Endothelial cell of umbilical vein (primary cell): Measurements from ENCODE around the gene MTG2. TPM values are rescaled to one million over a fixed set of nuclear protein-coding genes. Genes with fewer than 3 reads are reported as not detected.

Experiments
- BruUV-seq: library from RNA; stranded (reverse); fragments of 400-500 nt; replicated peaks from 2 replicates; lab custom pipeline; 2021; lab: Mats Ljungman, UMichigan
- CTCF ChIA-PET: fragments of 300-600, 350-600 bp; sonication (Branson Sonifier 250); formaldehyde crosslinking; loops from one replicate; lab custom pipeline; 2021; ENCODE audit warnings: antibody characterized with exemption, inconsistent platforms; lab: Charles Lee
- POLR2A ChIA-PET: fragments of 300-600, 350-600 bp; sonication (Branson Sonifier 250); formaldehyde crosslinking; loops from one replicate; lab custom pipeline; 2021; ENCODE audit warnings: antibody characterized with exemption, inconsistent platforms; lab: Charles Lee
- DNase-seq: peaks from one replicate; pipeline ENCODE4 v3.0.0-alpha.2; 2011; ENCODE audit warnings: low read depth, low spot score
- FAIRE-seq: peaks from 2 replicates; lab custom pipeline; 2011; peaks lifted over from hg19 to GRCh38; lab: Jason Lieb, UNC
- H2AFZ ChIP-seq: 2 replicates; pipeline ENCODE4 v1.6.0; 2012; ENCODE audit warnings: low read depth, low read length, control low read depth, inconsistent platforms
- H3K27ac ChIP-seq: 2 replicates; pipeline ENCODE4 v1.5.1; 2011; ENCODE audit warnings: low read depth, mild to moderate bottlenecking, control low read depth, low read length, moderate library complexity; ENCODE audit not compliant: insufficient read depth
- H3K27me3 ChIP-seq, 2 experiments: 2 replicates each; pipeline versions ENCODE4 v1.6.0 to v1.6.1; 2011; ENCODE audit warnings: low read length in 2 of 2, mixed read lengths in 1 of 2; ENCODE audit not compliant: control insufficient read depth in 2 of 2, insufficient read depth in 2 of 2
- H3K36me3 ChIP-seq, 2 experiments: 2 replicates in 1 of 2; 3 replicates in 1 of 2; pipeline ENCODE4 v1.5.1; 2011; ENCODE audit warnings: low read length in 2 of 2, mild to moderate bottlenecking in 1 of 2, moderate library complexity in 1 of 2; ENCODE audit not compliant: control insufficient read depth in 2 of 2, insufficient read depth in 2 of 2; ENCODE audit errors: extremely low read depth in 1 of 2
- H3K4me1 ChIP-seq: 3 replicates; pipeline ENCODE4 v1.5.1; 2011; ENCODE audit warnings: mild to moderate bottlenecking, low read length; ENCODE audit not compliant: control insufficient read depth, insufficient read depth; ENCODE audit errors: extremely low read depth
- H3K4me2 ChIP-seq: 2 replicates; pipeline ENCODE4 v1.6.1; 2011; ENCODE audit warnings: low read length, control low read depth, mixed read lengths; ENCODE audit not compliant: insufficient read depth
- H3K4me3 ChIP-seq, 3 experiments: fragments of 200-600 bp in 1 of 3; sonication (generic), shearing (Covaris generic) in 1 of 3; replicated peaks in 1 of 3; 2 replicates each; pipeline ENCODE4 v1.5.1; 2011 to 2016; ENCODE audit warnings: control low read depth in 3 of 3, low read length in 3 of 3, mild to moderate bottlenecking in 2 of 3, inconsistent platforms in 1 of 3, low read depth in 1 of 3, moderate library complexity in 1 of 3; ENCODE audit not compliant: insufficient read depth in 1 of 3
- H3K79me2 ChIP-seq: 2 replicates; pipeline ENCODE4 v1.6.0; 2012; ENCODE audit warnings: low read length, inconsistent platforms; ENCODE audit not compliant: control insufficient read depth, insufficient read depth
- H3K9ac ChIP-seq: replicated peaks from 2 replicates; pipeline ENCODE3; 2011; ENCODE audit warnings: low read length, control low read depth; ENCODE audit not compliant: insufficient read depth; ENCODE audit errors: extremely low read depth
- H3K9me1 ChIP-seq: replicated peaks from 3 replicates; pipeline ENCODE4 v1.6.0; 2011; ENCODE audit warnings: mild to moderate bottlenecking, low read length; ENCODE audit not compliant: control insufficient read depth, insufficient read depth; ENCODE audit errors: extremely low read depth
- H3K9me3 ChIP-seq: replicated peaks from 2 replicates; pipeline ENCODE4 v1.5.1; 2012; ENCODE audit warnings: low read length, inconsistent platforms; ENCODE audit not compliant: control insufficient read depth, insufficient read depth
- H4K20me1 ChIP-seq: replicated peaks from 2 replicates; pipeline ENCODE3; 2011; ENCODE audit warnings: mild to moderate bottlenecking, low read length; ENCODE audit not compliant: control insufficient read depth, insufficient read depth; ENCODE audit errors: extremely low read depth
- EZH2 ChIP-seq: IDR thresholded peaks from 2 replicates; pipeline ENCODE4 v1.6.1; 2012; ENCODE audit warnings: borderline replicate concordance, low read depth, mild to moderate bottlenecking, moderate library complexity, low read length, inconsistent platforms; ENCODE audit not compliant: severe bottlenecking
- FOS ChIP-seq: IDR thresholded peaks from 2 replicates; pipeline ENCODE4 v1.6.1; 2011; ENCODE audit warnings: mild to moderate bottlenecking, low read length, moderate library complexity, borderline replicate concordance; ENCODE audit not compliant: insufficient read depth
- GATA2 ChIP-seq: IDR thresholded peaks from 2 replicates; pipeline ENCODE4 v1.7.0; 2011; ENCODE audit warnings: low read depth, mild to moderate bottlenecking, moderate library complexity, mixed read lengths, low read length; ENCODE audit not compliant: insufficient read length, insufficient read depth
- JUN ChIP-seq: IDR thresholded peaks from 2 replicates; pipeline ENCODE4 v1.6.1; 2011; ENCODE audit warnings: borderline replicate concordance, low read depth; ENCODE audit not compliant: insufficient read length, insufficient read depth
- MYC ChIP-seq: IDR thresholded peaks from one replicate; pipeline ENCODE4 v1.6.1; 2011; ENCODE audit warnings: mild to moderate bottlenecking, low read depth, low read length
- POLR2A ChIP-seq: IDR thresholded peaks from 2 replicates; pipeline ENCODE4 v1.6.1; 2012; ENCODE audit warnings: low read depth, mild to moderate bottlenecking, control low read depth, low read length
- POLR2AphosphoS5 ChIP-seq: IDR thresholded peaks from 2 replicates; pipeline ENCODE4 v1.6.1; 2012; ENCODE audit warnings: low read depth, mild to moderate bottlenecking, control low read depth, low read length, moderate library complexity; ENCODE audit not compliant: insufficient read depth
- dilution Hi-C: fragments of 300-500 bp; cut with MboI; formaldehyde crosslinking; loops from one replicate; pipeline ENCODE4 v1.15.0; 2019; ENCODE audit warnings: low sequenced_read_pairs; ENCODE audit not compliant: extremely low pct_ligation_motif_present
- intact Hi-C: fragments of 100-400 bp; cut with micrococcal nuclease; formaldehyde crosslinking; loops from one replicate; pipeline ENCODE4 v1.10.0; 2022
- polyA plus RNA-seq, 4 experiments: library from polyadenylated mRNA; depleted of rRNA in 3 of 4; stranded (reverse) in 3 of 4; unstranded in 1 of 4; fragments of >200 nt; gene quantifications; 2 replicates each; pipeline versions ENCODE4 v1.2.1 to v1.2.3, GENCODE V29; 2011 to 2012; ENCODE audit warnings: missing spikeins in 1 of 4
- total RNA-seq: library from RNA; stranded (reverse); gene quantifications from 2 replicates; pipeline ENCODE4 v1.2.3, GENCODE V29; 2021
- TF ChIP-seq, protein P1 (sequence below): IDR thresholded peaks from 2 replicates; pipeline ENCODE4 v1.6.1; 2011; ENCODE audit not compliant: insufficient read depth, insufficient read length
- TF ChIP-seq, protein P2 (sequence below), 2 donors: IDR thresholded peaks; 1 replicate in 1 of 2; 2 replicates in 1 of 2; pipeline ENCODE4 v1.5.1; 2011; ENCODE audit warnings: low read length in 2 of 2, mild to moderate bottlenecking in 2 of 2, moderate library complexity in 2 of 2, control low read depth in 1 of 2, inconsistent platforms in 1 of 2, low read depth in 1 of 2; ENCODE audit not compliant: insufficient read depth in 1 of 2; ENCODE audit errors: extremely low read depth in 1 of 2

MTG2 gene
- total and polyA plus RNA-seq, 2 donors (not counting 3 experiments of a cell fraction or from before 2014, with no cell fraction given) = 19.9 to 31.6 TPM

DNA sequence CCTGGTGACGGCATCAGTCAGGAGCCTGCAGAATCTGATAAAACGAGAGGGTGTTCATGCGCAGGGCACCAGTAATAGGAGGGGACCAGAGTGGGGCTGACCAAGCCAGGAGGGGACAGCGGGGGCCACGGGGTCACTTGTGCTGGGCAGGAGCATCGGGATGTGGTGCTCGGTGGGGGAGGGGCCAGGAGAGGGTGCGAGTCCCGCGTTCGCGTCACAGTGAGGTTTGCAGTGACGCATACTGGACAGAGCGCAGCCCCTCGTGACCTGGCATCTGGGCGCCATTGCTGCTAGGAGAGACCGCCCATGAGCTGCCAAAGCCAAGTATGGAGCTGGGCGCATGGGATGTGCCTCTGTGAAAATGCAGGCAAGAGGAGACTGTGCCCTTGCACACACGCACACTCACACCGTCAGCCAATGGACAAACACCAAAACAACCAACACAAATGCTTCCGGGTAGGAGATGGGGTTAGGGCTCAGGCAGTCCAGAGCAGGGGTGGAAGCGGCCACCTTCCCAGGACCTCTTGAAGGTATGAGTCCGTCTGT, 13.9 kb upstream of the MTG2 start:
- Histone ChIP-seq H3K27ac (no peak overlapping the region), H3K4me1 (no peaks in the 10 kb centered on the region), H4K20me1 (no peaks in the 10 kb centered on the region), H3K9me1 (no peaks in the 10 kb centered on the region), H3K36me3 (peaks cover 2 to 30% of the 10 kb centered on the region in 2 experiments), H3K9me3 (no peaks in the 10 kb centered on the region), H3K9ac (no peak overlapping the region), H3K27me3 (no peaks in the 10 kb centered on the region), H3K79me2 (no peaks in the 10 kb centered on the region), H2AFZ (no peak overlapping the region), H3K4me3 (no peak overlapping the region), H3K4me2 (no peak overlapping the region)
- DNase-seq (no peak), FAIRE-seq (no peak)
- POLR2A ChIA-PET = no interaction called here
- dilution Hi-C loops (no loop called here), intact Hi-C loops (no loop called here)
- TF ChIP-seq MYC (no peak), GATA2 (no peak), POLR2AphosphoS5 (no peak), EZH2 (no peak), FOS (no peak), JUN (no peak), POLR2A (no peak)
- TF ChIP-seq, protein P1, sequence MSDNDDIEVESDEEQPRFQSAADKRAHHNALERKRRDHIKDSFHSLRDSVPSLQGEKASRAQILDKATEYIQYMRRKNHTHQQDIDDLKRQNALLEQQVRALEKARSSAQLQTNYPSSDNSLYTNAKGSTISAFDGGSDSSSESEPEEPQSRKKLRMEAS = no peak
- TF ChIP-seq, protein P2, sequence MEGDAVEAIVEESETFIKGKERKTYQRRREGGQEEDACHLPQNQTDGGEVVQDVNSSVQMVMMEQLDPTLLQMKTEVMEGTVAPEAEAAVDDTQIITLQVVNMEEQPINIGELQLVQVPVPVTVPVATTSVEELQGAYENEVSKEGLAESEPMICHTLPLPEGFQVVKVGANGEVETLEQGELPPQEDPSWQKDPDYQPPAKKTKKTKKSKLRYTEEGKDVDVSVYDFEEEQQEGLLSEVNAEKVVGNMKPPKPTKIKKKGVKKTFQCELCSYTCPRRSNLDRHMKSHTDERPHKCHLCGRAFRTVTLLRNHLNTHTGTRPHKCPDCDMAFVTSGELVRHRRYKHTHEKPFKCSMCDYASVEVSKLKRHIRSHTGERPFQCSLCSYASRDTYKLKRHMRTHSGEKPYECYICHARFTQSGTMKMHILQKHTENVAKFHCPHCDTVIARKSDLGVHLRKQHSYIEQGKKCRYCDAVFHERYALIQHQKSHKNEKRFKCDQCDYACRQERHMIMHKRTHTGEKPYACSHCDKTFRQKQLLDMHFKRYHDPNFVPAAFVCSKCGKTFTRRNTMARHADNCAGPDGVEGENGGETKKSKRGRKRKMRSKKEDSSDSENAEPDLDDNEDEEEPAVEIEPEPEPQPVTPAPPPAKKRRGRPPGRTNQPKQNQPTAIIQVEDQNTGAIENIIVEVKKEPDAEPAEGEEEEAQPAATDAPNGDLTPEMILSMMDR (IDR thresholded peaks at IDR 0.05; ENCODE audit: extremely low read depth in 1 of 2, insufficient read depth in 1 of 2, low read depth in 1 of 2, low read length in 2 of 2) = no peak
- no TSS peak for BruUV-seq
- CTCF ChIA-PET = no interaction called here
